MM.1S (cell line): ENCODE measurements around the gene LHFPL2.

Source experiments
- DNase-seq: peaks from one replicate; pipeline ENCODE4 v3.0.0-alpha.2; 2015
- H2AFZ ChIP-seq: fragments of 300-600 bp; sonication (generic); 2 replicates; pipeline ENCODE4 v1.6.0; 2016; ENCODE audit warnings: antibody characterized with exemption, low read length
- H3F3A ChIP-seq: fragments of 300-600 bp; sonication (generic); 2 replicates; pipeline ENCODE4 v1.6.1; 2016; ENCODE audit warnings: mild to moderate bottlenecking, antibody characterized with exemption, low read length, moderate library complexity, mixed read lengths; ENCODE audit not compliant: insufficient read depth
- H3K27ac ChIP-seq: fragments of 300-600 bp; sonication (generic); 2 replicates; pipeline ENCODE4 v1.5.1; 2016; ENCODE audit warnings: mild to moderate bottlenecking, low read length
- H3K27me3 ChIP-seq: fragments of 300-600 bp; sonication (generic); replicated peaks from 2 replicates; pipeline ENCODE4 v1.6.0; 2016; ENCODE audit warnings: low read length; ENCODE audit not compliant: insufficient read depth
- H3K36me3 ChIP-seq: fragments of 300-600 bp; sonication (generic); replicated peaks from 2 replicates; pipeline ENCODE4 v1.6.1; 2016; ENCODE audit warnings: mild to moderate bottlenecking, low read length, mixed read lengths; ENCODE audit not compliant: insufficient read depth
- H3K4me1 ChIP-seq: fragments of 300-600 bp; sonication (generic); 2 replicates; pipeline ENCODE4 v1.6.1; 2016; ENCODE audit warnings: low read length, mixed read lengths
- H3K4me2 ChIP-seq: fragments of 300-600 bp; sonication (generic); 2 replicates; pipeline ENCODE4 v1.6.0; 2016; ENCODE audit warnings: low read depth, low read length
- H3K4me3 ChIP-seq: fragments of 300-600 bp; sonication (generic); 2 replicates; pipeline ENCODE4 v1.5.1; 2016; ENCODE audit warnings: low read length, mixed read lengths
- H3K79me2 ChIP-seq: fragments of 300-600 bp; sonication (generic); 2 replicates; pipeline ENCODE4 v1.6.1; 2016; ENCODE audit warnings: mixed run types, low read length, mixed read lengths
- H3K9ac ChIP-seq: fragments of 300-600 bp; sonication (generic); 2 replicates; pipeline ENCODE4 v1.6.1; 2016; ENCODE audit warnings: low read length, mixed read lengths
- H3K9me2 ChIP-seq: fragments of 300-600 bp; sonication (generic); replicated peaks from 2 replicates; pipeline ENCODE4 v1.6.1; 2016; ENCODE audit warnings: mild to moderate bottlenecking, low read length, mixed read lengths; ENCODE audit not compliant: insufficient read depth
- H3K9me3 ChIP-seq: fragments of 300-600 bp; sonication (generic); replicated peaks from 2 replicates; pipeline ENCODE4 v1.6.1; 2016; ENCODE audit warnings: mild to moderate bottlenecking, low read length, mixed read lengths; ENCODE audit not compliant: insufficient read depth
- H4K20me1 ChIP-seq: fragments of 300-600 bp; sonication (generic); 2 replicates; pipeline ENCODE4 v1.6.1; 2016; ENCODE audit warnings: mild to moderate bottlenecking, low read length, moderate library complexity, mixed read lengths; ENCODE audit not compliant: insufficient read depth
- EZH2 ChIP-seq: fragments of 300-600 bp; sonication (generic); optimal IDR thresholded peaks from 2 replicates; pipeline ENCODE3; 2017; ENCODE audit warnings: low read depth, mild to moderate bottlenecking, antibody characterized with exemption, low read length, mixed read lengths
- EZH2phosphoT487 ChIP-seq: fragments of 300-600 bp; sonication (generic); IDR thresholded peaks from 2 replicates; pipeline ENCODE4 v1.6.1; 2018; ENCODE audit warnings: antibody characterized with exemption, low read length
- TF ChIP-seq, protein P1 (sequence below): fragments of 300-600 bp; sonication (generic); IDR thresholded peaks from 2 replicates; pipeline ENCODE4 v1.5.1; 2016; ENCODE audit warnings: antibody characterized with exemption, low read length, mixed read lengths

Gene LHFPL2

GRCh38 chr5:78651468-78651867 lies 2.9 kb upstream of the LHFPL2 start:
- no peak overlapping the region for H3K27ac ChIP-seq
- no peaks in the 10 kb centered on the region for H3K27me3 ChIP-seq
- no peak overlapping the region for H3K9ac ChIP-seq
- H3F3A ChIP-seq, result peaks cover 13% of the 10 kb centered on the region; the same call in 1 of the 2 replicates
- H2AFZ ChIP-seq, result no peak overlapping the region
- no peaks in the 10 kb centered on the region for H3K9me2 ChIP-seq
- TF ChIP-seq EZH2 (no peak), EZH2phosphoT487 (no peak)
- TF ChIP-seq, protein P1, sequence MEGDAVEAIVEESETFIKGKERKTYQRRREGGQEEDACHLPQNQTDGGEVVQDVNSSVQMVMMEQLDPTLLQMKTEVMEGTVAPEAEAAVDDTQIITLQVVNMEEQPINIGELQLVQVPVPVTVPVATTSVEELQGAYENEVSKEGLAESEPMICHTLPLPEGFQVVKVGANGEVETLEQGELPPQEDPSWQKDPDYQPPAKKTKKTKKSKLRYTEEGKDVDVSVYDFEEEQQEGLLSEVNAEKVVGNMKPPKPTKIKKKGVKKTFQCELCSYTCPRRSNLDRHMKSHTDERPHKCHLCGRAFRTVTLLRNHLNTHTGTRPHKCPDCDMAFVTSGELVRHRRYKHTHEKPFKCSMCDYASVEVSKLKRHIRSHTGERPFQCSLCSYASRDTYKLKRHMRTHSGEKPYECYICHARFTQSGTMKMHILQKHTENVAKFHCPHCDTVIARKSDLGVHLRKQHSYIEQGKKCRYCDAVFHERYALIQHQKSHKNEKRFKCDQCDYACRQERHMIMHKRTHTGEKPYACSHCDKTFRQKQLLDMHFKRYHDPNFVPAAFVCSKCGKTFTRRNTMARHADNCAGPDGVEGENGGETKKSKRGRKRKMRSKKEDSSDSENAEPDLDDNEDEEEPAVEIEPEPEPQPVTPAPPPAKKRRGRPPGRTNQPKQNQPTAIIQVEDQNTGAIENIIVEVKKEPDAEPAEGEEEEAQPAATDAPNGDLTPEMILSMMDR, result no peak
- peaks cover 7% of the 10 kb centered on the region; the same call in 1 of the 2 replicates for H3K4me1 ChIP-seq
- H3K4me2 ChIP-seq, result no peak overlapping the region
- no peaks in the 10 kb centered on the region for H4K20me1 ChIP-seq
- H3K79me2 ChIP-seq, result no peaks in the 10 kb centered on the region
- no peak for DNase-seq
- no peaks in the 10 kb centered on the region for H3K9me3 ChIP-seq
- H3K4me3 ChIP-seq, result no peak overlapping the region
- H3K36me3 ChIP-seq, result no peaks in the 10 kb centered on the region

DNA sequence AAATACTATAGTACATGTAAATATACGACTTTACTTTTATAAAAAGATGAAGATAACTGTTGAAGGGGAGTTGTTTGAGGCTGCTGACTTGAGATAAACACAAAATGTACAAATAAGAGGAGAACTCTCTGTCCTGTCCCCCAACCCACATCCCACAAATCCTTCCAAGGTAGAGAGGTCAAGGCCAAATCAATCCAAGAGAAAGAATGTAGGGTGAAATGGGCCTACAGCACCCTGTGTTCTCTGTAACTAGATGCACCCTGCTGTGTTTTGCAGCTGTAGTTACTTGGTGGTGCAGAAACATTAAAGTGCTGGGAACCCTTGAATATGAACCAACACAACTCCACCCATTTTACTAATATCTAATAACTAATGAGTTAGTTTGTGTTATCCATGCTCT lies 2.0 kb upstream of the LHFPL2 start:
- no peaks in the 10 kb centered on the region for H3K9me3 ChIP-seq
- H3K9ac ChIP-seq, result no peak overlapping the region
- H3K27ac ChIP-seq, result no peak overlapping the region
- DNase-seq, result no peak
- H3K4me1 ChIP-seq, result peaks cover 7% of the 10 kb centered on the region; the same call in 1 of the 2 replicates
- no peaks in the 10 kb centered on the region for H4K20me1 ChIP-seq
- no peak overlapping the region for H3K4me3 ChIP-seq
- H3K79me2 ChIP-seq, result no peaks in the 10 kb centered on the region
- H3K9me2 ChIP-seq, result no peaks in the 10 kb centered on the region
- H3K4me2 ChIP-seq, result no peak overlapping the region
- H2AFZ ChIP-seq, result no peak overlapping the region
- no peaks in the 10 kb centered on the region for H3K27me3 ChIP-seq
- no peak for TF ChIP-seq EZH2
- TF ChIP-seq, protein P1, result no peak
- TF ChIP-seq EZH2phosphoT487, result no peak
- peaks cover 13% of the 10 kb centered on the region; the same call in 1 of the 2 replicates for H3F3A ChIP-seq
- no peaks in the 10 kb centered on the region for H3K36me3 ChIP-seq

- Histone ChIP-seq H2AFZ (no peak overlapping the region), H3K27ac (no peak overlapping the region), H3K4me1 (peaks cover 7% of the 10 kb centered on the region; the same call in 1 of the 2 replicates), H3K79me2 (no peaks in the 10 kb centered on the region), H3K9me3 (no peaks in the 10 kb centered on the region), H3F3A (peaks cover 13% of the 10 kb centered on the region; the same call in 1 of the 2 replicates), H3K4me2 (no peak overlapping the region), H4K20me1 (no peaks in the 10 kb centered on the region), H3K36me3 (no peaks in the 10 kb centered on the region), H3K9me2 (no peaks in the 10 kb centered on the region), H3K9ac (no peak overlapping the region), H3K27me3 (no peaks in the 10 kb centered on the region), H3K4me3 (no peak overlapping the region)
- no peak for DNase-seq
- no peak for TF ChIP-seq EZH2phosphoT487
- TF ChIP-seq EZH2, result no peak
- TF ChIP-seq, protein P1, result no peak
These were observed 1.4 kb upstream of the LHFPL2 start for GRCh38 chr5:78649861-78650496.
